Skeletal muscle cell (primary cell): Measurements from ENCODE around the gene KLHL22.
"Not testable (repeated sequence)": the region's sequence is repeated elsewhere in the genome, so short reads cannot be mapped to it uniquely, and the experiment has no call there.

ENCODE experiments used
- DNase-seq: peaks from one replicate; pipeline ENCODE4 v3.0.0-alpha.2; 2010; ENCODE audit warnings: low read depth
- H3K4me3 ChIP-seq: 2 replicates; pipeline ENCODE4 v1.5.1; 2011; ENCODE audit warnings: low read depth, mild to moderate bottlenecking, control low read depth, low read length, moderate library complexity

The KLHL22 gene

DNA sequence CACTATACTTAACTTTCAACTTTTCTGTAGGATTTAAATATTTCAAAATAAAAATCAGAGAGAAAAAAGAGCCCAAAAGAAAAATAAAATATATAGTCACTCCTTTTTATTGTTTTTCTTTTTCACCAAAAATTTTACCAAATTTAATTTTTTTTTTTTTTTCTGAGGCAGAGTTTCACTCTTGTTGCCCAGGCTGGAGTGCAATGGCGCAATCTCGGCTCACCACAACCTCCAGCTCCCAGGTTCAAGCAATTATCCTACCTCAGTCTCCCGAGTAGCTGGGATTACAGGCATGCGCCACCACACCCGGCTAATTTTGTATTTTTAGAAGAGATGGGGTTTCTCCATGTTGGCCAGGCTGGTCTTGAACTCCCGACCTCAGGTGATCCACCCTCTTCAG lies 17.5 kb downstream of the KLHL22 start:
- not testable (repeated sequence) for H3K4me3 ChIP-seq, DNase-seq

DNA sequence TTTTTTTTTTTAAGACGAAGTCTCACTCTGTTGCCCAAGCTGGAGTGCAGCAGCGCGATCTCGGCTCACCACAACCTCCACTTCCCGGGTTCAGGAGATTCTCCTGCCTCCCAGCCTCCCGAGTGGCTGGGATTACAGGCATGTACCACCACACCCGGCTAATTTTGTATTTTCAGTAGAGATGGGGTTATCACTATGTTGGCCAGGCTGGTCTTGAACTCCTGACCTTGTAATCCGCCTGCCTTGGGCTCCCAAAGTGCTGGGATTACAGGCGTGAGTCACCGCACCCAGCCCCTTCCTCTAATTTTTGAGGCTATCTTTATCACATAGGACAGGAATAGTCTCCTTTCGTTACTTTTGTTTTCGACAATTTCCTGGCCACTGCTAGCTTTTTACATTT lies 20.0 kb downstream of the KLHL22 start:
- H3K4me3 ChIP-seq, DNase-seq: not testable (repeated sequence)

DNA sequence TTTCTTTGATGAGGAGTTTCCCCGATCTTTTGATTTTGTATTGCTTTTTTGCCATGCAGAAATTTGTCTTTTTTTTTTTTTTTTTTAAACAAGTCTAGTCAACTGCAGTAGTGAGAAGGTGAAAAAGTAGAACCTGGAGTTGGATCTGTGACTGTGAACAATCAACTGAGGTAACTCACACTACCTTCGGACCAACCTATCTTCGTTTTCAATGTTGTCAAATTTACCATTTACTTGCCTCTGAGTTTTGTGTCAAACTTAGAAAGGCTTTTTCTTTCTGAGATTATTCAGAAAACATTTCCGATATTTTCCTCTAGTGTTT lies 20.5 kb downstream of the KLHL22 start:
- H3K4me3 ChIP-seq, result no peak overlapping the region

DNA sequence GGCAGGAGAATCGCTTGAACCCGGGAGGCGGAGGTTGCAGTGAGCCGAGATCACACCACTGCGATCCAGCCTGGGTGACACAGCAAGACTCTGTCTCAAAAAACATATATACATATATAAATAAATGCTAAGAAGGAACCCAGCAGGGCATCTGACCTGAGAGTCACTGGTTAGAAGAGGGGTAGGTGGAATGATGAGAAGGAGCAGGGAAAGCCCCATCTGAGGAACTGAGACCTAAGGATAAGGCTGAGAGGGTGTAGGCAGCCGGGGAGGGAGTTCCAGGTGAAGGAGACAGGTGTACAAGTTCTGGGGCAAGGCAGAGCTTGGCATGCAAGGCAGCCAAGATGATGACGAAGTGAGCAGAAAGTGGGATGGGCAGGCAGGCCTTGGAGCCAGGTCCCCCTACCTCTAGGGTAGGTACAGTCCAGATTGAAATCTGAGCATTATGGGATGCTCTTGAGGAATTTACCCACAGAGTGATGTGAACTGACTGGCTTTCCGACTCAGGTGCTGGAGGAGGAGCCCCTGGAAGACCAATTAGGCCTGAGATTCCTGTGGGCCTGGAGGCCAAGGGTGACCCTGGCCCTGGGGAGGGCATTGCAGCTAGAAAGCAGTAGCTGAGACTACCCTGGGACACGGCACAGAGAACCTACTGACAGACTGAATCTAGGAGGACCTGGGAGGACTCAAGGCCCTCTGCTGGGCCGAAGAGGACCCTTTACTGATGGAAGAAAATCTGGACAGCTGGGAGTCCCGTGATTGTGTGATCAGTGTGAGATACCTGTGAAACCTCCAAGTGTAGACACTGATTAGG lies 22.8 kb downstream of the KLHL22 start:
- no peak for DNase-seq

More for the DNA sequence above, 20.5 kb downstream of the KLHL22 start:
- DNase-seq, result no peak

DNA sequence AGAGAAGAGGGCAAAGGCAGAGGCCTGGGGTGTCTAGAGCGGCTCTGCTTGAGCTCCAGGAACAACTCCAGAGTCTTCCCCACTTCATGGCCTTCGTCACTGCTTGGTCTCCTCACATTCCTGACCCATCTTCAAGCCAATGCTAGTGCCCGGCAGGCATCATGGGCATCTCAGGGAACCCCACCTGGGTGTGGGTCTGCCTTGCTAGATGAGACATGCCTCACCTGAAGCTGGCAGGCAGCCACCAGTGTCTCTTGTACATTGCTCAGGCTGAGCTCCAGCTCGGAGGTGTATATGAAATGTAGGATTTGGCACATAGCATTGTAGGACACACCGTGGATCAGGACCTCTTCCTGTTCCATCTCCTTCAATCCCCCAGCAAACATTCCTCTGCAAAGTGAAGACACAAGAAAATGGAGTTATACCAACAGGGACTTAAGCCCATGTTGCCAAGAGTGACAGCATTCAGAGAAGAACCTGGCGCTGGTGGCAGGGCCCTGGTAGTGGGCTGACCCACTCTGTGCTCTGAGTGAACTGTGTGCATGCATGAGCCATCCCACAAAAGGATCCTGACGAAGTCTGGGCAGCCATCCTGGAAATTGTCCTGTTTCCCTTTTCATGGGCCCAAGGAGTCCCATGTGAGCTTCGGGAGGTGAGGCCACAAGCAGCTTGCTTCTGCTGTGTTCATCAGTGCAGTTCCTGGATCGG lies 24.3 kb downstream of the KLHL22 start:
- no peak for DNase-seq

More for the DNA sequence above, 22.8 kb downstream of the KLHL22 start:
- H3K4me3 ChIP-seq, result no peak overlapping the region

DNA sequence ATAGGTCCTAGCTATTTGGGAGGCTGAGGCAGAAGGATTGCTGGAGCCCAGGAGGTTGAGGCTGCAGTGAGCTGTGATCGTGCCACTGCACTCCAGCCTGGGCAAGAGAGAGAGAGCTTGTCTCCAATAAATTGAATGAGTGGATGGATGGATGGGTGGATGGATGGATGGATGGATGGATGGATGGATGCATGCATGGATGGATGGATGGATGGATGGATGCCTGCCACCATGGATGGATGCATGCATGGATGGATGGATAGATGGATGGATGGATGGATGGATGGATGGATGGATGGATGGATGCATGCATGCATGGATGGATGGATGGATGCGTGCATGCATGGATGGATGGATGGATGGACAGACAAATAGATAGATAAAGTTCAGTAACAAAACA lies 25.1 kb downstream of the KLHL22 start:
- not testable (repeated sequence) for DNase-seq, H3K4me3 ChIP-seq

More for the DNA sequence above, 24.3 kb downstream of the KLHL22 start:
- no peak overlapping the region for H3K4me3 ChIP-seq

DNA sequence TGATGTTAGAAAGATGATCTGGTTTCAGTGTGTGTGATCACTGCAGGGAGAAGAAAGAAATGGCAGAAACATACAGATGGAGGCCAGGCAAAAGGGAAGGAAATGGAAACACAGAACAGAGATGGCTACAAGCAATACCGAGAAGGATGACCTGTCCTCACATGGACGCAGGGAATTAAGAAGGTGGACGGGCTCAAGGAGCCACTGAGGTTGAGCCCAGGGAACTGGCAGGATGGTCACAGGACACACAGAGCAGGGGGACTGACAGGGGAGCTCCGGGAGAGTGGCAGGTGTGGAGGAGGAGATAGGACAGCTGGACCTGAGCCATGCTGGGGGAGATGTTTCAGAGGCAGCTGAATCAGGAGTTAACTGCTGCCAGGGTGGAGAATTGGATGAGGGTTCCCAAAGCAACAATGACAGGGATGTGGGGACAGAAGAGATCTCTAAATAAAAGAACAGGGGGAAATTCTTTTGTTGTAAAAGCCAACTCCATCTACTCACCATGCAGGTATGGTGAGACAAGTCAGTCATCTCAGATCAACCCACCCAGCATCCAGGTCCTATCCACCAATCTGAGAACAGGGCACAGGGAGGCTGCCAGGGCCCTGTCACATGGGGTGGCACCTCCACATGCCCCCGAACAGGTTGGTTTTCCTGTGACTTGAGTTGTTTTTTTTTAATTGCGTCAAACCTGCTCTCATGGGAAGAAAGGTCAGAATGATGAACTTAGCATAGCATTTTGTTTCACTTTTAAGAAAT lies 26.3 kb downstream of the KLHL22 start:
- H3K4me3 ChIP-seq, result no peak overlapping the region
- DNase-seq, result no peak

DNA sequence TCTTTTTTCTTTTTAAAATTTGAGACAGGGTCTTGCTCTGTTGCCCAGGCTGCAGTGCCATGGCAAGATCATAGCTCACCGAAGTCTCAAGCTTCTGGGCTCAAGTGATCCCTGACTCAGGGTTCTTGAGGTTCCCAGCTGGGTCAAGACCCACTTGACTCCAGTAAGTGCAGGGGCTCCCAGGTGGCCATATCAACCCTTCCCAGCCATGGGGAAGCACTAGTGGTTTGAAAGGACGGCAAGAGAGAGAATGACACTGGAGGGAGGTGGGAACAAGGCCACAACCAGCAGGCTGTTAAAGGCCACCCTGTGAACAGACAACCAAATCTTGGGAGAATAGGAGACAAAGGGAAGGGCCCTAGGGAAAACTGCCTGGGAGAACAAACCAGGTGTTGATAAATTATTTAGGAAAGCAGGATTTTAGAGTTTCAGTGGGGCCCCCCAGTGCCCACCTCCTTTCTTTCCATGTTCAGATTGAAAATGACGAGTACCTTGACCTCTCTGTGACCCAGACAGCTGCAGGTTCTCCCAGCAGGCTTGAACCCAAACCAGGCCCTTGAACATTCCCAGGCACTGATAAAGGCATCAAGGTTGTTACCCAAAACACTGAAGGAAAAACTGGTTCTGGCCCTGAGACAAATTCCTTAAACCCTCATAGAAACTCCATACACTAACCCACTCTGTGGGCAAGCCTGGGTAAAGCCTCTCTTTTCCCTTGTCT lies 28.8 kb downstream of the KLHL22 start:
- H3K4me3 ChIP-seq, result no peak overlapping the region
- no peak for DNase-seq

DNA sequence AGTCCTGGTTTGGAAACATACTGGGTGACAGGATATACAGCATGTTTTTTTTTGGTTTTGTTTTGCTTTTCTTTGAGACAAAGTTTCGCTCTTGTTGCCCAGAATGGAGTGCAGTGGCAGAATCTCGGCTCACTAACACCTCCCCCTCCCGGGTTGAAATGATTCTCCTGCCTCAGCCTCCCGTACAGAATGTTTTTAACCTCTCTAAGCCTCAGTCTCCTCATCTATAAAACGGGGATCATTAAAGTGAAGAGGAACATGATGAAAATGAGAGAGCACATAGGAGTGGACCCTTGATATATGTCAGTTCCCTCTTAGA lies 29.9 kb downstream of the KLHL22 start:
- no peak overlapping the region for H3K4me3 ChIP-seq
- no peak for DNase-seq

DNA sequence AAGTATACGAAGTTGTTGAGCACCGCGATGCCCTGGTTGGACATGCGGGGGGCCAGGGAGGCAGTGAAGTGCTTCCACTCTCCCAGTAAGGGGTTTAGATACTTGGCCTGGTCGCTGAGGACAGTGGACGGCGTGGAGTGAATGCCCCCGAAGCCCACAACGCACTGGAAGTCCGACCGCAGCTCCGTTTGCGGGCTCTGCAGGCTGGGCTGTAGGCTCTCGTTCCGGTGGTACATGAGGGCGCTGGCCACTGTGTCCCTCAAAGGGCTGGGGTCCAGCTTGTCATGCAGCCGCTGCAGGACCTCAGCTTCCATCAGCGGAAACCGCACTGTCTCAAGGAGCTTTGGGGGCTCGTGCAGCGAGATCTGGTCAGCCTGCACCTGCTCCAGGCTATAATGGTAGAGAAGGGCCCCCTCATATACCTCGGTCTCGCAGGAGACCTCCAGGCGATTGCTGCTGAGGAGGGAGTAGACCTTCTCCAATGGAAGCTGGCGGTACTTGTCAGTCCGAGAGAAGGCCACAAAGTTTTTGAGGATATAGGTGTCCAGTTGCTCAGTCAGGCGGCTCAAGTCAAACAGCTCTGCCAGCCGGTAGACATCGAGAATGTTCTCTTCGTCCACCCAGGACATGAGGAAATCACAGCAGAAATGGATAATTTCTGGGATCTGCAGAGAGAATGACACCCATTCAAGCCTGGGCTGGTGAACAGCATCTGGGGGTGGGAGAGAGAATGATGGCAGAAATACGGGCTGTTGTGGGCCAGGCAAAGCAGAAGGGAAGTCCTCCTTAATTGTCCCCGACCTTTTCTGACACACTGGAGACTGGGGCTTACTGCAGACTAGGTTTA lies 30.5 kb downstream of the KLHL22 start:
- H3K4me3 ChIP-seq, result no peak overlapping the region
- DNase-seq, result no peak

DNA sequence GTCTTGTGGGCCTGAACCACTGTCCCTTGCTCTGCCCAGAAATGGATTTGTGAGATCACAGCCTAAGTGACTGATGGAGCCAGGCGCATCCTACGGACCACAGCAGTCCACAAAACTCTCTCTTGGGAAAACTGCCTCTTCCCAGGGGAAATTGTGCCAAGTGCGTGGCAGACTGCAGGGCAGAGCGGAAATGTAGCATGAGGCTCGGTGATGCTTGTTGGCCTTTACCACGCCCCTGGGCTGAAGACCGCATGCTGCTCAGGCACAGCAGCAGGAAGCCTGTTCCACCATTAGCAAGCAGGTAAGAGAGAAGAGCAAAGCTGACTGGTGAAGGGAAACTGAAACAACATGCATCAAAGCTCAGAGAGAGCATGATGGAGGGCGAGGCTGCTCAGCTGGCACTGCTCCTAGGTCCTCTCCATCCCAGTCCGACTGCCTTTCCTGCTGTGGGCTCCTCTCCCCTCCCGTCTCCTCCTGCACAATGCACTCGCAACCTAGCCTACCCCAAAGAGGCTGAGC lies 31.4 kb downstream of the KLHL22 start:
- DNase-seq, result no peak
- H3K4me3 ChIP-seq, result no peak overlapping the region

DNA sequence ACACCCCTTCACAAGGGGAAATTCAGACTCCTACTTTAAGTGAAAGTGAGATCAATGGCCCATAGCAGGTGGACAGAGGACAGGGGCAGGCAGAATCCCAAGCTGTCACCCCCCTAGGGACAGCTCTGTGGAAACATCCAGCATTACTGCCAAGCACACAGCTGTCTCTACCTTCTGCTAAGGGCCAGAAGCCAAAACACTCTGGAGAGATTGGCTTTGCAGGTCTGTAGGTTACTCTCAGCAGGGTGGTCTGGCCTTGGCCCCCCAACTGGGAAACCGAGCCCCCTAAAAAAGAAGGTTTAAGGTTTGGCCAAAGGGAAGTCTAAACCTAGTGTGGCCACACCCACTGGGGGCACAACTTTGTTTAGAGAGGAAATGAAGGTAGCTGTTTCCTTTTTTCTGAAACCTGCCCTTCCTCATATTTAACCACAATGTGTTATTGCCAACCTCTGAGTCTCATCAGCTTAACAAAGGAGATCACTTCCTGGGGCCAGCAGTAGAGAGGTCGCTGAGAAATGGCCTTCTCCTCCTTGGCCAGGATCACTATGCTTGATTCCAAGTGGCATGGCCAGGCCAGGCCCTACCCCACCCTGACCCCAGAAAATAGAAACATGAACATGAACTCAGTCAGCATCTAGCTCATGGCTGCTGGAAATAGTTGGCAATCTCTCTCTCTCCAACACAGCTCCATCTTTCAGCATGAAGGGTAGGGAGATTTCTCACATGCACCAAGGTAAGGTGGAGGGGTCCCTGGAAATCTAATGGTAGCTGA lies 32.1 kb downstream of the KLHL22 start:
- DNase-seq, result no peak
- H3K4me3 ChIP-seq, result no peak overlapping the region

DNA sequence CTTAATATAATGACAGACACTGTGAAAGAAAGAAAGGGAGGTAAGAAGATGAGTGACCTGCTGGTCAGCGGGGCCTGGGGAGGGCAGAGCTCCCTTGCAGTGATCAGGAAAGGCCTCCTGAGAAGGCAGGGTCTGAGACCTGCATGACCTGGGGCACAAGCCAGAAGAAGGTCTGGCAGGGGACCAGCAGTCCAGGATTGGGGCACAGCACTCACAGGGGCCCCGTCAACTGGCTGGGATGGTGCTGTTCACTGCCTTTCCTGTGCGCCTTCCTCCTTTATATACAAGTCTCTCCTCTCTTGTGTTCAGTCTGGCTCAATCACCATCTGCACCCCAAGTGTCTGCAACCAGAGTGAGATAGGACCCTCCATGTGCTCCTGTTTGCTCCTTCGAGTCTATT lies 35.7 kb downstream of the KLHL22 start:
- DNase-seq, result no peak
- no peak overlapping the region for H3K4me3 ChIP-seq

DNA sequence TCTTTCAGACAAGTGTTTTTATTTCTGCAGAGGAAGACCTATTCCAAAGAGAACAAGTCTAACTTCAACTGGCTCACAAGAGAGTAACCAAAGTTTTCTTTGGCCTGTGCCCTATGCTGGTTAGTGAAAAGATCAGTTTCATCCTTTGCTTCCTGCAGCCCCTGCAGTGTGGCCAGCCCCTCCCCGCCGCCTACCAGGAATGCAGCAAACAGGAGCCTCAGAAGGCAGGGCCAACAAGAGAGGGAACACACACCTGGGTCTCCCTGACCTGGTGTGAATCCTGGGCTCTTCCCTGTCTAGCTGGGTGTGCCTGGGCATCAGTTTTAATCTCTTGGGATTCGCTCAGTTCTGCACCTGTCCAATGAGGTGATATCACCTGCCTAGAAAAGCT lies 36.4 kb downstream of the KLHL22 start:
- DNase-seq, result no peak
- H3K4me3 ChIP-seq, result no peak overlapping the region

DNA sequence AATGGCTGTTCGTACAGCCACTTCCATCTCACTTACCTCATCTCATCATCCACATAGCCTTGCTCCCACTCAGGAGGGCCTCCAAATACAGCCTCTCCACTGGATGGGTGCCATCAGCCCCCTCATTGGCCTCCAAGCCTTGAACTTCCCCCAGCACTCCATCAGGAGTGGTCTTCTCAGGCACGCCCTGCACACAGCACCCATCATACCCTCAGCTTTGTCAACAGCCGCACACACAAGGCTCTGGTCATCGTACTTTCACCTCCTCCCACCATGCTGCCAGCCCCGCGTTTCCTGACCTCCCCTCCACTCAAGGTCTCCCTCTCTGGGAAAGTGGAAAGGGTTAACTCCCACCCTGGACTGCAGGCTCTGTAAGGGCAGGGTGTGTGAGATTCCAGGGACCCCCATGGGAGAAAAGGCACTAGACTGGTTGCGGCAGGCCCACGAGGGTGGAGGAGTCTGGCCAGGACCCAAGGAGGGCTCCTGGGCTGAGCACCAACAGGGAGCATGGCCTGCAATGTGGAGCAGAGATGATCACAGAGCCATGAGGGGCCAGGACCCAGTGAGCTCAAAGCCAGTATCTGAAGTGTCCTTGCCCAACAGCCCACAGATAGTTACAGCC lies 37.0 kb downstream of the KLHL22 start:
- no peak for DNase-seq

DNA sequence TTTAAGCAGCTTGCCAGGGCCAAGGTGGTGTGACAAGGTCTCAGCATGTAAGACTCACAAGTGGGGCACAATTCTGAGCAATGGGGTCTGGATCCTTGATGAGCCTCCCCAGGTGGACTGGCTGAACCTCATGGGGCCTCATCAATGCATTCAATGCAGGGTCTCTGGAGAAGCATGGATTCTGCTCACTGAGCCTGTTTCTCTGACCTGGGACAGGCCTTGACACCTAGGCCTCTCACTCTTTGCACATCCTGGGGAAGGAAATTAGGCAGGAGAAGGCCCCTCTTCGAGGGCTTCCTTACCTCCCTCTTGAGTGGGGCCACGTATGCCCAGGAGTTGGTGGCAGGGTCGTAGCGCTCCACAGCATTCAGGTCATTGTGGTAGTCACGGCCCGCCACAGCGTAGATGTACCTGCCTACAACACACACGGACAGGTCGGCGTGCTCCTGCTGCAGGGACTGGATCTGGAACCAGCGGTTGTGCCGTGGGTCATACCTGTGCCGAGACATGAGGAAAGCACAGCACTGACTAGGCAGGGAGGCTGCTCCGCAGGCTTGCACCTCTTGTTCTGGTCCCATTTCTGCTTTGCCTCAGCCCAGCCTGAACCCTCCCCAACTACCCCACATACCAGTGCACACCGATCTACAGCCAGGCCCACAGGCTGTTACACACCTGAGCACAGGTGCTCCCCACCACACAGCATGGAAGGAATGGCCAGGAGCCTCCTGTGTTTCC lies 37.9 kb downstream of the KLHL22 start:
- H3K4me3 ChIP-seq, result no peak overlapping the region
- DNase-seq, result no peak

More for the DNA sequence above, 37.0 kb downstream of the KLHL22 start:
- no peak overlapping the region for H3K4me3 ChIP-seq

DNA sequence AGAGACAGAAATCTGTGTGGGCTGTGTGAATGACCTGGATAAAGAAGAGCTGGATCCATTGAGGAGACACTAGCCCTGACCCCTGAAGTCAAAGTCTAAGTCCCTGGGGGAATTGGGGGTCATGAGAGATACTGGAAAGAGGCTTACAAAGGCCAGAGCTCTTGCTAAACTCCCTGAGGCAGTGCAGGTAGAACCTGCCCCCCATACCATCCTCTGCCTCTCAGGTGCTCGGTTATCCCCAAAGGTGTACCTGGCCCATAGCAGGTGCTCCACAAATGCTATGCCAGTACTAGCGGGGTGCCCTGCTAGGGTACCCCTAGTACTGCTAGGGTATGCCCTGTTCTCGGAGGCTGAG lies 38.9 kb downstream of the KLHL22 start:
- DNase-seq, result no peak
- no peak overlapping the region for H3K4me3 ChIP-seq
